NCI-H1694 treated with DMSO at 0.1 percent for 48 hours (cell line): ENCODE measurements around the gene ANXA2R.
"Not testable (repeated sequence)": the region's sequence is repeated elsewhere in the genome, so short reads cannot be mapped to it uniquely, and the experiment has no call there.

Source experiments
- DNase-seq: peaks from one replicate; lab custom pipeline; 2025; lab: John Stamatoyannopoulos, UW

The ANXA2R gene

GRCh38 chr5:43060020-43060419 lies 19.9 kb upstream of the ANXA2R start:
- not testable (repeated sequence) for DNase-seq

GRCh38 chr5:43055098-43055497 lies 15.0 kb upstream of the ANXA2R start:
- not testable (repeated sequence) for DNase-seq

GRCh38 chr5:43051684-43052083 lies 11.6 kb upstream of the ANXA2R start:
- no peak for DNase-seq

GRCh38 chr5:43050384-43050783 lies 10.3 kb upstream of the ANXA2R start:
- no peak for DNase-seq

GRCh38 chr5:43049236-43049635 lies 9.1 kb upstream of the ANXA2R start:
- no peak for DNase-seq

GRCh38 chr5:43046474-43046873 lies 6.4 kb upstream of the ANXA2R start:
- DNase-seq, result no peak

- no peak for DNase-seq
Observed at GRCh38 chr5:43045236-43045635, 5.1 kb upstream of the ANXA2R start.

GRCh38 chr5:43044181-43044914 lies 4.2 kb upstream of the ANXA2R start:
- DNase-seq, result no peak

GRCh38 chr5:43043400-43043756 lies 3.3 kb upstream of the ANXA2R start:
- no peak for DNase-seq

GRCh38 chr5:43042626-43043399 lies 2.7 kb upstream of the ANXA2R start:
- DNase-seq, result peak; percentile 93

- peak; percentile 93 for DNase-seq
Observed at GRCh38 chr5:43042176-43042625, 2.1 kb upstream of the ANXA2R start.

- peak; percentile 83 for DNase-seq
Observed at GRCh38 chr5:43041669-43042175, 1.6 kb upstream of the ANXA2R start.

GRCh38 chr5:43041110-43041668 lies 1.1 kb upstream of the ANXA2R start:
- peak; percentile 83 for DNase-seq

- DNase-seq, result peak; percentile 91
Observed at GRCh38 chr5:43039471-43040286, 440 bp downstream of the ANXA2R start.

- no peak for DNase-seq
Observed at GRCh38 chr5:43039152-43039470, 1.0 kb downstream of the ANXA2R start.

- DNase-seq, result no peak
Observed at GRCh38 chr5:43038496-43038989, 1.6 kb downstream of the ANXA2R start.

GRCh38 chr5:43037636-43038495 lies 2.3 kb downstream of the ANXA2R start:
- no peak for DNase-seq

GRCh38 chr5:43036856-43037635 lies 3.1 kb downstream of the ANXA2R start:
- no peak for DNase-seq

GRCh38 chr5:43036409-43036808 lies 3.7 kb downstream of the ANXA2R start:
- DNase-seq, result no peak

- no peak for DNase-seq
Observed at GRCh38 chr5:43034591-43034968, 5.5 kb downstream of the ANXA2R start.
